ENCODE data around the gene ERP27.

Gene ERP27

GRCh38 chr12:14950982-14951746 lies 12.8 kb upstream of the ERP27 start (continued):
- TF ChIP-seq SP7 (tag by site-specific recombination; IDR thresholded peaks at IDR 0.05) (no peak), ZNF580 (tag by site-specific recombination; IDR thresholded peaks at IDR 0.05) (no peak), MEIS1 (CRISPR knock-in tag; IDR thresholded peaks at IDR 0.05; ENCODE audit: borderline replicate concordance) (no peak), ZXDB (tag by site-specific recombination; IDR thresholded peaks at IDR 0.05) (no peak), BCL6B (tag by site-specific recombination; IDR thresholded peaks at IDR 0.05) (no peak), ZBTB11 (tag by site-specific recombination; conservative IDR thresholded peaks at IDR 0.05; ENCODE audit: low read depth) (no peak), BCL11A (tag by site-specific recombination; IDR thresholded peaks at IDR 0.05; ENCODE audit: low read depth) (no peak)

- Histone ChIP-seq H3K36me3 (ENCODE audit: control insufficient read depth in 2 of 2, insufficient read depth in 1 of 2, low read length in 2 of 2) (no peaks in the 10 kb centered on the region), H3K27ac (ENCODE audit: extremely low read depth, low read depth, low read length) (no peak overlapping the region), H3K9me3 (ENCODE audit: control insufficient read depth, insufficient read depth, low read depth, low read length) (no peaks in the 10 kb centered on the region), H3K4me3 (ENCODE audit: low read depth, low read length) (no peak overlapping the region), H3K4me1 (ENCODE audit: control insufficient read depth, insufficient read depth, low read length) (no peaks in the 10 kb centered on the region)
- ChIA-PET CTCF (no interaction called here), POLR2A (no interaction called here)
- TF ChIP-seq PRDM6 (tag by site-specific recombination; IDR thresholded peaks at IDR 0.05) (no peak), ZNF777 (tag by site-specific recombination; IDR thresholded peaks at IDR 0.05; ENCODE audit: borderline replicate concordance) (no peak)
Observed at GRCh38 chr12:14950421-14950820, 12.1 kb upstream of the ERP27 start.

GRCh38 chr12:14949631-14950030 lies 11.3 kb upstream of the ERP27 start:
- CTCF ChIA-PET, result no interaction called here
- POLR2A ChIA-PET, result no interaction called here
- no peak overlapping the region for H3K4me3 ChIP-seq (ENCODE audit: low read depth, low read length)

GRCh38 chr12:14948672-14949071 lies 10.3 kb upstream of the ERP27 start:
- no peaks in the 10 kb centered on the region for H3K9me3 ChIP-seq (ENCODE audit: control insufficient read depth, insufficient read depth, low read depth, low read length)
- no peaks in the 10 kb centered on the region for H3K36me3 ChIP-seq (ENCODE audit: control insufficient read depth in 2 of 2, insufficient read depth in 1 of 2, low read length in 2 of 2)
- POLR2A ChIA-PET, result no interaction called here
- H3K4me3 ChIP-seq (ENCODE audit: low read depth, low read length), result no peak overlapping the region
- no peaks in the 10 kb centered on the region for H3K4me1 ChIP-seq (ENCODE audit: control insufficient read depth, insufficient read depth, low read length)
- no peak overlapping the region for H3K27ac ChIP-seq (ENCODE audit: extremely low read depth, low read depth, low read length)
- CTCF ChIA-PET, result no interaction called here
- no peak for TF ChIP-seq ZNF155 (tag by site-specific recombination; IDR thresholded peaks at IDR 0.05)
- no peak for TF ChIP-seq IKZF3 (tag by site-specific recombination; IDR thresholded peaks at IDR 0.05)
- no peak for TF ChIP-seq SETDB1 (IDR thresholded peaks at IDR 0.05; ENCODE audit: insufficient read length, low read length)
- TF ChIP-seq ZNF174 (tag by site-specific recombination; IDR thresholded peaks at IDR 0.05), result no peak
- no peak for TF ChIP-seq ZNF366 (tag by site-specific recombination; conservative IDR thresholded peaks at IDR 0.05)
- TF ChIP-seq ZNF521 (tag by site-specific recombination; IDR thresholded peaks at IDR 0.05), result no peak
- TF ChIP-seq ZBTB44 (tag by site-specific recombination; IDR thresholded peaks at IDR 0.05), result no peak
- no peak for TF ChIP-seq KLF10 (tag by site-specific recombination; IDR thresholded peaks at IDR 0.05)
- TF ChIP-seq KLF7 (tag by site-specific recombination; IDR thresholded peaks at IDR 0.05; ENCODE audit: borderline replicate concordance), result no peak
- TF ChIP-seq ZNF777 (tag by site-specific recombination; IDR thresholded peaks at IDR 0.05; ENCODE audit: borderline replicate concordance), result no peak
- TF ChIP-seq ZNF791 (tag by site-specific recombination; IDR thresholded peaks at IDR 0.05), result no peak

More at GRCh38 chr12:14949631-14950030, 11.3 kb upstream of the ERP27 start:
- TF ChIP-seq ZNF426 (tag by site-specific recombination; IDR thresholded peaks at IDR 0.05) (no peak), ZNF580 (tag by site-specific recombination; IDR thresholded peaks at IDR 0.05) (no peak), ZNF140 (tag by site-specific recombination; IDR thresholded peaks at IDR 0.05) (no peak), ZNF311 (tag by site-specific recombination; IDR thresholded peaks at IDR 0.05; ENCODE audit: borderline replicate concordance) (no peak)
- no peaks in the 10 kb centered on the region for H3K36me3 ChIP-seq (ENCODE audit: control insufficient read depth in 2 of 2, insufficient read depth in 1 of 2, low read length in 2 of 2)
- H3K4me1 ChIP-seq (ENCODE audit: control insufficient read depth, insufficient read depth, low read length), result no peaks in the 10 kb centered on the region
- H3K27ac ChIP-seq (ENCODE audit: extremely low read depth, low read depth, low read length), result no peak overlapping the region
- H3K9me3 ChIP-seq (ENCODE audit: control insufficient read depth, insufficient read depth, low read depth, low read length), result no peaks in the 10 kb centered on the region

Data from HEK293 (cell line).